HL-60/S4 (cell line): ENCODE data around the gene CAMK1.

Experiments used
- in situ Hi-C: fragments of 300-500 bp; cut with MboI; formaldehyde crosslinking; loops from 2 replicates; pipeline ENCODE4 v1.14.3; 2022; ENCODE audit warnings: low sequenced_read_pairs

The CAMK1 gene

DNA sequence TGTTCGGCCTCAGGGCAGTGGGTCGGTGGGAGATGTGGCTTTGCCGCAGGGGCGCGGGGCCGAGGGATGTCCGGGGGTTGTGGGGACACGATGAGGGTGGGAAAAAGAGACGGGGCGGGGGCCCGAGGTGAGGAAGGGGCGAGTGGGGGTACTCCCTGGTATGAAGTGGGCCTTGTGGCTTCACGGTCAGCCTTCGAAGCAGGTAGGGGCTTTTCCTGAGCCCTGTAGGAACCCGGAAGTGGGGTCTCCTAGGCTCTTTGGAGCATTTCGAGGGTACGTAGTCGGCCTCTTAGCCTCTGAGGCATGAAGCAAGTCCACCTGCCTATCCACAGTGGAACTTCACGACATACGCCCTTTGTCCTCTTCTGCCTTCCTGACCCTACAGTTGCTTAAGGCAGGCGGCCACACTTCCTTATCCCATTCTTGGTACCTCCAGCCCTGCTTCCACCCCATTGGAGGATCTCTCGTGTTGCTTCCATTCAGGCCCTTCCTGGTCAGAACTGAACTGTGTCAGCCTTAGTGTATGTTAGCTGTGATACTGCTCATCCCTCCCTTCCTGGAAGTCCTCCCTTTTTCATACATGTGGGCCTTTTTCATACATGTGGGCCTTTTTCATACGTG lies 23.5 kb upstream of the CAMK1 start:
- in situ Hi-C loops: no loop called here

DNA sequence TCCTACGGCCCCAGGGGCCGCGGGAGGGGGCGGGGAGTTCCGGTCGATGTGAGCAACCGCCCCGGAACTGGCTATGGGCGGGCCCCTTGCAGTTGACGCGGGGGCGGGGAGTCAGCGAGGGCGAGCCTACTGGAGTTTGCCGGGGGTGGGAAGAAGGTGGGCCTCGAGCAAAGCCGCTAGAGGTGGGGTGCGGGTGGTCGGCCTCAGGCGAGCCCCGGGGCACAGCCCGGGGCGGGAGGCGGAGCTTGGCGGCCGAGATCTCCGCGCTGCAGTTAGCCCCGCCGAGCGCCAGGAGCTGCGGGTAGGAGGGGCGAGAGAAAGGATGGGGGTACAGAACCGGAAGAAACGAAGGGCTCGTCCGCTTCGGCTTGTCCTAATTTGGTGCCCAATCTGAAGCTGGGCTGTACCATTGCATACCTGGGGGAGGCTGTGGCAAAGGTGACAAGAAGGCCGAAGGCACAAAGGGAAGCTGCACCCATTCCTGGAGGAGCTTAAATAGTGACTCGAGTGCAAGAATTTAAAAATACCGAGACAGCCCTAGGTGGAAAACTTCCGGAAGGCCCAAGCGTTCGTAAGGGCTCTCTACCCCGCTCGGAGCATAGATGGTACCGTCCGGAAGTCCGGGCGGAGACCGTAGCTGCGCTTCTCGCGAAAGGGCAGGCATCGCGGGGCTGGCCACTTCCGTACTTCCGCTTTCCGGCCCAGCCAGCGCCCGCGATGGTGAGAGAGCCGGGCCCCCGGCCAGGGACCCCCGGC lies 22.8 kb upstream of the CAMK1 start, which contains the start of the genes ARPC4 and TADA3:
ARPC4 (plus strand) TSS at position 678 of the 756 bp plus-strand sequence; CDS start at position 718, 40 bp downstream.
TADA3 (minus strand) TSS at position 69 of the 756 bp plus-strand sequence. CDS start 1,007 bp downstream, outside the sequence.
- in situ Hi-C loops: no loop called here

DNA sequence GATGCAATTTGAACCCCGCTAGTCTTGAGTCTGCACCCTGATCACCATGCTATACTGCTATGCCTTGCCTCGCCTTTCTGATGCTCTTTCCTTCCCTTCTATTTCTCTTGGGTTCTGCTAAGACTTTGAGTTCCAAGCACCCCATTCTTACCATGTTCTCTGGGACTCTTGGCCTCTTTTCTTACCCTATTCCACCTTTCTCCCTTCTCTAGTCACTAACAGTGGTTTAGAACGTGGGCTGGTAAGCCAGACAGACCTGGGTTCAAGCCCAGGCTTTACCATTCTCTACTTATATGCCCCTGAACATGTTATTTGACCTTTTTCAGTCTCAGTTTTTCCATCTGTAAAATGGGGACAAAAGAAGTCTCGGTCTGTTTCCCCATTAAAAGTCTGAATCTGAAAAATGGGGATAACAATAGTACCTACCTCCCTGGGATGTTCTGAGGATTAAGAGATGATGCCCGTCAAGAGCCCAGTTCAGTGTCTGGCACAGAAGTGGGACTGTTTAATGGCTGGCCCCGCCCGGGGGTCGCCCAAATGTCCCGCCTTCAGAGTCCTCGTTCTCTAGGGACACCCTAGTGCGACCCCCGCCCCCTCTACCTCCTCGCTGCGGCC lies 22.1 kb upstream of the CAMK1 start:
- in situ Hi-C loops: no loop called here

DNA sequence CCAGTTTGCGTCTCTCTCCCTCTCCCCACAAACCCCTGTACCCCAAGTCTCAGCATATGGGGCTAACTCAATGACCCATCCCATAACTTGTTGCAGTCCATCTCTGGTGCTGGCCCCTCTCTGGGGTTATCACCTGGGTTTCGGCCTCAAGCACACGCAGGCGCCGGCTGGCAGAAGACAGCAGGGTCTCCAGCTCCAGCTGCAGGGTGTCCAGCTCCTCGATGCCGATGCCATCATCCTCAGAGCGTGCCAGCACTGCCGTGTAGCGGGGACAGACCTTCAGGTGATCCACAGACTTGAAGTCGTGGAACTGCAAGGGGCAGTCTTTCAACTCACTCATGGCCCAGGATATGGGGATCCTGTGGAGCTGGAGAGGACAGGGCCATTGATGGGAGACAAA lies 21.4 kb upstream of the CAMK1 start:
- in situ Hi-C loops: no loop called here

GRCh38 chr3:9787714-9788113 lies 18.0 kb upstream of the CAMK1 start:
- in situ Hi-C loops: no loop called here

DNA sequence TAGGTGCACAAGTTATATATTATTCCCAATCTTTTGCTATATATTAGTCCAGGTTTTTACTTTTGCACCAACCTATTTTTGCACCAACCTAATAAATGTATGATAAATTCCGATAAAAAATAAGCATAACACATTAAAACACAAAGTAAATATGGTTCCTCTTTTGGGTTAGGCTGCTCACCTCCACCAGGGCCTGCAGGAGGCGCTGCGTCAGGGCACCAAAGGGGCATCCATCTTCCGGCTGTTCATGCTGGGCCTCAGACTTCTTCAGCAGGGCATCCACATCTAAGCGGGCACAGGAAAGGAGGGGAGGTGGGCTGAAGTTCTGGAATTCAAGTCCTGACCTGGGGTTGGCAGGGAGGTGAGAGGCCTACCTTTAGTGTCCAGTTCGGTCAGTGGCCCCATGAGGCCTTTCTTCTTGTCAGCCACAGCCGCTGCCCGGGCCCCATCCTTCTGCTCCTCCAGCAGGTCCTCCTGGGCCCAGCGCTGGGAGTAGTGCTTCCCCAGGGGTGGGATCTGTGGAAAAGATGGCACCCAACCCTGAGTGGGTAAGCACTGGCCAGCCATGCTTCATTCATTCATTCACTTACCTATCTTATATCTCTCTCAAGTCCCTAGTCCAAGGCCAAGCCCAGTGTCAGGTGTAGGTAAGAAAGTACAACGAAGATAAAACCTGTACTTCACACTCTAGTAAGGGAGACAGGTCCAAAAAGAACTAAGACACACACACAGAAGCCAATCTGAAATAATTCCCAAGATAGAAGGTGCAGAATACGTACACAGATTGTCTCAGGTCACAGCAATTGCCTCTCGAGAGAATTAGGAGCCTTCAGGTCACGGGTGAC lies 17.3 kb upstream of the CAMK1 start:
- in situ Hi-C loops: no loop called here

GRCh38 chr3:9786209-9786739 lies 16.5 kb upstream of the CAMK1 start:
- in situ Hi-C loops: no loop called here

- in situ Hi-C loops: no loop called here
Measured at GRCh38 chr3:9785602-9786001, 15.9 kb upstream of the CAMK1 start.

GRCh38 chr3:9784965-9785364 lies 15.2 kb upstream of the CAMK1 start:
- in situ Hi-C loops: no loop called here

DNA sequence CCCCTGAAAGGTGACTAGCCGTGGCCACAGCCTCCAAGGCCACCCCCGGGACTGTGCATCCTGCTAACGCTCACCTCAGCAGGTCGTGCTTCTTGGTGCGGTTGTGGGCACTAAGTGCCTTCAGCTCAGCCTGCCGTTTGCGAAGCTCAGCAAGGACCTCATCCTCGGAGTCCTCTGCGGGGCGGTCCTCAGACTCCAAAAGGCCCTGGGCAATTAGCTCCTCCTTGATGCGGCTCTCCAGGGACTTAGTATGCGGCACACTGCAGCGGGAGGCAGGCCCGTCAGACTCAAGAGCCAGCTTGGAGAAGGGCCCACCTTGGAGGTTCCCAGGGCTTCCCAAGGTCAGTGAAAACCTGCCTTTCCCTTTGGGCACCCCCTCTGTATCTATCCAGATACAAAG lies 14.2 kb upstream of the CAMK1 start:
- in situ Hi-C loops: no loop called here

- in situ Hi-C loops: no loop called here
Measured at GRCh38 chr3:9782770-9783169, 13.0 kb upstream of the CAMK1 start.

GRCh38 chr3:9781978-9782603 lies 12.3 kb upstream of the CAMK1 start:
- in situ Hi-C loops: no loop called here

GRCh38 chr3:9781551-9781950 lies 11.8 kb upstream of the CAMK1 start:
- in situ Hi-C loops: no loop called here

GRCh38 chr3:9780910-9781309 lies 11.2 kb upstream of the CAMK1 start:
- in situ Hi-C loops: no loop called here

GRCh38 chr3:9780458-9780812 lies 10.7 kb upstream of the CAMK1 start:
- in situ Hi-C loops: no loop called here

- in situ Hi-C loops: no loop called here
Measured at GRCh38 chr3:9779721-9780457, 10.1 kb upstream of the CAMK1 start.

GRCh38 chr3:9779075-9779593 lies 9.4 kb upstream of the CAMK1 start:
- in situ Hi-C loops: no loop called here

- in situ Hi-C loops: no loop called here
Measured at GRCh38 chr3:9778143-9779074, 8.7 kb upstream of the CAMK1 start.

DNA sequence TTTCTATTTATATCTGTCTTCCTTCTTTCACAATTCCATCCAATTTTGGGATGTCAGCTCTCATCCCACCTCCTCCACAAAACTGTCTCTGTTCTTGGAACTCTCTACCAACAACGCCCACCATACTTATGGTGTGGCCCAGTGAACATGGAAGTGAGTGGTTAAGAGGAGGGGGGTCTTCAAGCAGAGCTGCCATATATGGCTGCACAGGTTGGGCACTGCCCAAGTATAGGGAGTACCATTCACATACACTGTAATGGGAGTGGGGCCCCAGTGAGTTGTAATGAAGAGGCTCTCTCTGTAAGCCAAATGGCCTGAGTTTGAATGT lies 7.9 kb upstream of the CAMK1 start:
- in situ Hi-C loops: no loop called here
